SK-N-SH (cell line): ENCODE data around the gene SIK2.

Experiments
- CHD2 ChIP-seq: fragments of 150-350 bp; IDR thresholded peaks from 2 replicates; pipeline ENCODE4 v1.6.1; 2018; ENCODE audit warnings: low read length; ENCODE audit not compliant: partially characterized antibody
- CTCF ChIP-seq: fragments of 200-600 bp; sonication (generic); IDR thresholded peaks from 2 replicates; pipeline ENCODE4 v1.6.1; 2017; ENCODE audit warnings: antibody characterized with exemption, mild to moderate bottlenecking, moderate library complexity
- EP300 ChIP-seq, 2 experiments: IDR thresholded peaks; 2 replicates each; pipeline versions ENCODE4 v1.4.0 to v1.6.1; 2012; ENCODE audit warnings: borderline replicate concordance in 1 of 2, low read depth in 1 of 2, low read length in 1 of 2
- JUND ChIP-seq: IDR thresholded peaks from 2 replicates; pipeline ENCODE4 v1.4.0; 2012
- NFIC ChIP-seq: IDR thresholded peaks from 2 replicates; pipeline ENCODE4 v1.4.0; 2012; ENCODE audit warnings: borderline replicate concordance
- PBX3 ChIP-seq: IDR thresholded peaks from 2 replicates; pipeline ENCODE4; 2012
- RAD21 ChIP-seq: IDR thresholded peaks from 2 replicates; pipeline ENCODE4 v1.6.1; 2012; ENCODE audit warnings: mild to moderate bottlenecking, low read length
- YY1 ChIP-seq: IDR thresholded peaks from 2 replicates; pipeline ENCODE4 v1.4.0; 2012; ENCODE audit warnings: low read depth, mild to moderate bottlenecking

GRCh38 chr11:111725621-111726020 lies 123.4 kb downstream of the SIK2 start:
- no peak for TF ChIP-seq YY1
- TF ChIP-seq EP300 (IDR thresholded peaks at IDR 0.05; ENCODE audit: borderline replicate concordance in 1 of 2, low read depth in 1 of 2, low read length in 1 of 2), result no peak
- TF ChIP-seq RAD21, result no peak
- no peak for TF ChIP-seq CTCF
- no peak for TF ChIP-seq PBX3
- TF ChIP-seq JUND, result no peak
- TF ChIP-seq CHD2, result no peak
- TF ChIP-seq NFIC, result no peak
